GM18870 (cell line): ENCODE results near the gene IL4R.
A peak's percentile ranks its signal among the peaks of the same experiment; 100 is the strongest.

ENCODE experiments used
- ATAC-seq: cut with Tn5 transposase; IDR thresholded peaks from one replicate; pipeline ENCODE4 v1.9.1; 2021; ENCODE audit warnings: moderate library complexity; ENCODE audit not compliant: unreplicated experiment

The IL4R gene

GRCh38 chr16:27353853-27354252 is 40.1 kb downstream of the IL4R start:
- ATAC-seq = no peak

- no peak for ATAC-seq
Measured at GRCh38 chr16:27355610-27356009, 41.8 kb downstream of the IL4R start.

DNA sequence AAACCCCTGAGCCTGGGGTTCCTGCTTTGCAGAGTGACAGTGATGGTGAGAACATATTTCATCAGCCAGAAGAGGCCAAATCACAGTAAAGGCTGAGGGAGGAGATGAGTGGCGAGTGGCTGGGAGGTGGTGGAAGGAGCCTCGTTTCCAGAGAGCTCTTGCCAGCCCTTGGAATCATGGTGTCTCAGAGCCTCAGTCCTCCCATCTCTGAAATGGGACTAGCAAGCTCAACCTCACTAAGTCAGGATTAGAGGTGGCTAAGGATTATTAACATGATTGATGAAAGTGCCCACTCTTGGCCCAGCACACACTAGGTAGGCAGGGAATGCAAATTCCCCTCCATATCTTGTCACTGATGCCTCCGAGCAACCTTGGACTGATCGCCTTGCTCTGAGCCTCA is 43.0 kb downstream of the IL4R start:
- ATAC-seq = no peak

GRCh38 chr16:27359051-27359450 is 45.3 kb downstream of the IL4R start:
- no peak for ATAC-seq

DNA sequence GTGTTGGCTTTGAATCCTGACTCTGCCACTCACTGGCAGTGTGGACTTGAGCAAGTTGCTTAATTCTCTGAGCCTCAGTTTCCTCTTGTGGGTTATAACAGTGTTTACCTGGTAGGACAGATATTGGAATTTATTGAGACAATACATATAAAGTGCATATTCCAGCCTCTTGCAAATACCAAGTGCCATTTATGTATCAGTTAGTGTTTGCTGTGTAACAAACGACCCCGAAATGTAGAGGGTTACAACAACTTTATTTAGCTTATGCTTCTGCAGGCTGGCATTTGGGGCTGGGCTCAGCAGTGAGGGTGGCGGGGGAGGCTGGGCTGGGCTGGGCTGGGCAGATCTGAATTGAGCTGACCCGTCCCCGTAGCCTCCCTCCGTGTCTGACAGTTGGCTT is 45.8 kb downstream of the IL4R start:
- ATAC-seq = no peak

GRCh38 chr16:27361987-27362386 is 48.2 kb downstream of the IL4R start:
- no peak for ATAC-seq

DNA sequence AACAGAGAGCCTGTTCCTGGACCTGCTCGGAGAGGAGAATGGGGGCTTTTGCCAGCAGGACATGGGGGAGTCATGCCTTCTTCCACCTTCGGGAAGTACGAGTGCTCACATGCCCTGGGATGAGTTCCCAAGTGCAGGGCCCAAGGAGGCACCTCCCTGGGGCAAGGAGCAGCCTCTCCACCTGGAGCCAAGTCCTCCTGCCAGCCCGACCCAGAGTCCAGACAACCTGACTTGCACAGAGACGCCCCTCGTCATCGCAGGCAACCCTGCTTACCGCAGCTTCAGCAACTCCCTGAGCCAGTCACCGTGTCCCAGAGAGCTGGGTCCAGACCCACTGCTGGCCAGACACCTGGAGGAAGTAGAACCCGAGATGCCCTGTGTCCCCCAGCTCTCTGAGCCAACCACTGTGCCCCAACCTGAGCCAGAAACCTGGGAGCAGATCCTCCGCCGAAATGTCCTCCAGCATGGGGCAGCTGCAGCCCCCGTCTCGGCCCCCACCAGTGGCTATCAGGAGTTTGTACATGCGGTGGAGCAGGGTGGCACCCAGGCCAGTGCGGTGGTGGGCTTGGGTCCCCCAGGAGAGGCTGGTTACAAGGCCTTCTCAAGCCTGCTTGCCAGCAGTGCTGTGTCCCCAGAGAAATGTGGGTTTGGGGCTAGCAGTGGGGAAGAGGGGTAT is 48.9 kb downstream of the IL4R start:
- ATAC-seq = no peak

- ATAC-seq = no peak
Measured at GRCh38 chr16:27363246-27363632, 49.5 kb downstream of the IL4R start.

GRCh38 chr16:27363797-27364196 is 50.0 kb downstream of the IL4R start:
- no peak for ATAC-seq

DNA sequence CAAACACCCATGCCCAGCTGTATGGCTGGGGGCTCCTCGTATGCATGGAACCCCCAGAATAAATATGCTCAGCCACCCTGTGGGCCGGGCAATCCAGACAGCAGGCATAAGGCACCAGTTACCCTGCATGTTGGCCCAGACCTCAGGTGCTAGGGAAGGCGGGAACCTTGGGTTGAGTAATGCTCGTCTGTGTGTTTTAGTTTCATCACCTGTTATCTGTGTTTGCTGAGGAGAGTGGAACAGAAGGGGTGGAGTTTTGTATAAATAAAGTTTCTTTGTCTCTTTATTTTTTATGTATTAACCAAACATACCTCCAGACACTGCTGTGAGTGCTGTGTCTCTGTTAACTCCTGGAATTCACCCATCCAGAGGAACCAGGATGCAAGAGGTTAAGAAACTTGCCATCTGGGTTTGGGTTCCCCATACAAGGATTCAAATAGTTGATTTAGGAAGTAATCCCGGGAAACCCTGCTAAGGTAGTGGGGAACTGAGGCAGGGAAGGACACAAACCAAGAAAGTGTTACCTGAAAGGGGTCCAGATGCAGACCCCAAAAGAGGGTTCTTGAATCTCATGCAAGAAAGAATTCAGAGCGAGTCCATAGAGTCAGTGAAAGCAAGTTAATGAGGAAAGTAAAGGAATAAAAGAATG is 50.8 kb downstream of the IL4R start:
- no peak for ATAC-seq

DNA sequence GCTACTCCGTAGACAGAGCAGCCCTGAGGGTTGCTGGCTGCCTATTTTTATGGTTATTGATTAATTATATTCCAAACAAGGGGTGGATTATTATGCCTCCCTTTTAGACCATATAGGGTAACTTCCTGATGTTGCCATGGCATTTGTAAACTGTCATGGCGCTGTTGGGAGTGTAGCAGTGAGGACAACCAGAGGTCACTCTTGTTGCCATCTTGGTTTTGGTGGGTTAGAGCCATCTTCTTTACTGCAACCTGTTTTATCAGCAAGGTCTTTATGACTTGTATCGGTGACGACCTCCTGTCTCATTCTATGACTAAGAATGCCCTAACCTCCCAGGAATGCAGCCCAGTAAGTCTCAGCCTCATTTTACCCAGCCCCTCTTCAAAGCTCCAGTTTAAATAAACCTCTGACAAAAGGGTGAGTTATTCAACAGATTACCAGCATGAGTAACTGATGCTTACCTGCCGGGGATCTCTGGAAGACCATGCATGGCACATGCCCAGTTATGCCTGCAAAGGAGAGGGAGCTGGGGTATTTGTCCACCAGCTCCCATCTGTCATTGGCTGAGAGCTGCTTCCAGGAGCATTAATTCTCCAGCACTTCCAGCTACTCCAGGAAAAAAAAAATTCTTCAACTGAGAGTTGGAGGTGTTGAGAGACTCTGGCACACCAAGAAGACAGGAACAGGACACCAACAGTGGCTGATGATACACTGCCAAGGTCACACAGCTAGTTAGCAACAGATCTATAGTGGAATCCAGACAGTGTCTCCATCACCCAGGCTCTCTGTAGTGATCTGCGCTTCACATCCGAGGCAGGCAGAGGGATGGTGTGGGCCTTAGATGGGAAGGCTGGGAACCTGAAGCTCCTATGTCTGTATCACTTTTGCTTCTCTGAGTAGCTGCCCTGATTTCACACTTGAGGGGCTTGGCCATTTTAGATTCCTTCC is 51.6 kb downstream of the IL4R start:
- no peak for ATAC-seq

DNA sequence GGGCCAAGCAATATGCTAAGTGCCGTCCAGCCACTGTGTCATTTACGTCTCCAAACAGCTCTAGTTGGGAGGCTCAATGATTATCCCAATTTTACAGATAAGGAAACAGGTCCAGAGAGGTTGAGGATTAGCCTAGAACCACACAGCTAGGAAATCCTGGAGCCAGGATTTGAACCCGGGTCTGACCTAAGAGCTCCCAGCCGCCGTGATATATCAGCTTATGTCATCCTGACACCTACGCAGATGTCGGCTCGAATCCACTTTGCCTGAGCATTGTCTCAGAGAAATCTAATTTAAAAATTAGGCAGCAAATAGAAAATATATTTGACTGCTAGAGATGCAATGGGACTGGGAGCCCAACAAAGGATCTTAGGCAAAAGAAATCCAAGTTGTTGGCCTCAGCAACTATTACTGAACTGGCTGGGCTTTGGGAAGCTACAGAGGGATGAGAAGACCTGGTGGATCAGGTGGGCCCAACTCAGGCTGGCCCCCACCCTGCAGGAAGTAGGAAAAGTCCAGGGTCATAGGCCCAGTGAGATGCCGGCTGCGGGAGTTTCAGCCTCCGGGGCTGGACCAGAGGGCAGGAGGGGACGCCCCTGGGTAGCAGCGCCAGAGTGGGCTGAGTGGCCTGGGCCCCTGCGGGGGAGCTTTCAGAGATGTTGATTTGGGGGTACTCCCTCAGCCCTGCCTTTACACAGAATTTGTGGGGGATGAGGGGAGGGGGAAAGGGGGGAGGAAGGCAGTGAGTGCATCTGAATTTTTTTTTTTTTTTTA is 53.1 kb downstream of the IL4R start:
- no peak for ATAC-seq

DNA sequence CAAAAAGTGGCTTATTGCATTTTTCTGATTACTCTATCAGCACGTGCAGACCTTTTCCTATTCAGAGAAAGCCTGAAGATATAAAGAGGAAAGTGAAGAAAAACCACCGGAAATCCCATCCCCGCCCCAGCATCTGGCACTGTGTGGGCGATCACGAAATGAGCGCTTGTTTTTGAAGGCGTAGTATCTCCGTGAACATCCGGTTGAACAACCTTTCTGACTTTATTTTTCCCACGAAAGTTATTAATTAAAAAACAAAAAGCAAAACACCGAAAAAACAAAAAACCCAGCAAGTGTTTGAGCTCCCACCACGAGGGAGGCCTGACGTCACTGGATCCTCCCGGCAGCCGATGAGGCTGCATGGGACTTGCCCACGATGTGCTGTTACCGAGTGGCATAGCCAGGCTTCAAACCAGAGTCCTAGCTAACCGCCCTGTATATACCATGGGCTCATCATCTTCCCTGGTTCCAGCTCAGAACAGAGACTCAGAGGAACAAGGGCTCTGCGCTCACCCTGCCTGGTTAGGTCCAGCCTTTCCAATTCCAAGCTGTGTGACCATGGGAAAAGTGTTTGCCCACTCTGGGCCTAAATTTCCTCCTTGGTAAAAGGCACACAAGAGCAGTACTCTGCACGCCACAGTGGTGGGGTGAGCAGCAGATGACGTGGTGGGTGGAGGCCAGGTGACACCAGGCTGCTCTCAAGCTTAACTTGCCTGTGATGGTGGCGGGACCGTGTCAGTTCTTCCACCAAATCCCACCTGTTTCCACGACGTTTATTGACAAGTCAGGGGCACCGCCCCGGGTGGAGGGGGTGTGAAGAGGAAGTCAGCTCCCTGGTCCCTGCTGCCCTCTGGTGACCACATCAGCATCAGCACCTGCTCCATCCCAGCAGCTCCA is 53.9 kb downstream of the IL4R start:
- peak; percentile 66 for ATAC-seq

DNA sequence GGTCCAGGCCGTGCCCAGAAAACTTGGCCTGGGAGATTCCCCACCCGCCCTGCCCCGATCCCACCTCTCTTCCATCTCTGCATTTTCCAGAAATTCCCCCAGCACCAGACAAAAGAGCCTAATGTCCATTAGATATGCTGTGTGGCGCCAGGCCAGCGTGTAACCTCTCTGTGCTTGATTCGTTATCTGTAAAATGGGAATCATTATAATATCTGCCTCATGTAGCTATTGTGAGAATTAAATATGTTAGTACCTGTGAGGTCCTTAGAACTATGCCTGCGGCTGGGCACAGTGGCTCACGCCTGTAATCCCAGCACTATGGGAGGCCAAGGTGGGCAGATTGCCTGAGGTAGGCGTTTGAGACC is 54.6 kb downstream of the IL4R start:
- no peak for ATAC-seq

DNA sequence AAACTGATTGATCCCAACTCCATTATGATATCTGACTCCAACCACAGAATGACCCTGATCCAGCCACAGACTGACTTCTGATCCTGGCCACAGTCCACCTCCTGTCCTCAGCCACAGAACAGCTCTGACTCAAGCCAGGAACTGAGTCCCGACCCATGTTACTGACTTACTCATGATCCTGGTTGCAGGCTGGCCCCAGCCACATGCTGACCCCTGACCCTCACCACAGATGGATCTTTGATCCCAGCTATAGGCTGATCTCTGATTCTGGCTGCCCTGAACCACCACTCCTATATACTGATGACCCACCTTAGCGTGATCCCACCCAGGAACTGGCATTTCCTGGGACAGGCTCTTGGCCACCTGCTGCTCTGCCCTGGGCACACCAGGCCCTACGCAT is 56.0 kb downstream of the IL4R start:
- no peak for ATAC-seq

DNA sequence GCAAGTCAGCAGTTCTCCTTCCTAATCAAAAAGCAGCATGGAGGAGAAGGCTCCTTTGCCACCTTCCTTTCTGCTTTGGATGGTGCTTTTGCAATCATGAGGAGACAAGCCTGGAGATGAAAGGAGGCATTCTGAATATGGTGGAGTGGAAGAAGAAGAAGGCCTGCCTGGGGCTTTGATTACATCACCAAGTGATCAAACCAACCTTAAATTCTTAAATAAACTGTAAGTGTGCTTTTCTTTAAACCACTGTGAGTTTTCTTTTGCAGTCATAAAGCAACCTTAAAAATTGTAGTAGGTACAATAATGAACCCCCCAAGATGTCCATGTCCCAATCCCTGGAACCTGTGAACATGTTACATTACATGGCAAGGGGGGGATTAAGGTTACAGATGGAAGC is 56.5 kb downstream of the IL4R start:
- no peak for ATAC-seq

DNA sequence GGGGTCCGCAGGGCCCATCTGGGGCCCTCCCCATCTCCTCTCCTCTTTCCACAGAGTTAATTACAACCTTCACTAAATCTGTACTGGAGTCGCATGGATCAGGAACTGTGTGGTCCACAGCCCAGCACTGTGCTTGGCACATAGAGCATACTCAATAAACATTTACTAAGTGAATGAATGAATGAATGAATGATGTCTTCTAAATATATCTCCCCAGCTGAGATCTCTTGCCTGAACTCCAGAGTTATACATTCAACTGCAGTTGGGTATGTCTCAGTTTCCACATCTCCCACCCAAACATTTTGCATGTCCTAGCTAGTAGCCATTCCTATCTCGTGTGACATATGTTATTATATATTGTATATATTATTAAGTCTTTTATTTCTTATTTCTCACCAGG is 59.5 kb downstream of the IL4R start:
- no peak for ATAC-seq

- ATAC-seq = peak; percentile 30
Measured at GRCh38 chr16:27374221-27374803, 60.5 kb downstream of the IL4R start.

- peak; percentile 38 for ATAC-seq
Measured at GRCh38 chr16:27374804-27375425, 61.1 kb downstream of the IL4R start.
